HCT116 (cell line): Measurements from ENCODE around the gene HK1. TPM values are rescaled to one million over a fixed set of nuclear protein-coding genes. Genes with fewer than 3 reads are reported as not detected.

Experiments used
- ATAC-seq: fragments of 200-7000 bp; cut with Tn5 transposase; 2 replicates; pipeline ENCODE4 v1.9.1; 2020; ENCODE audit warnings: mild to moderate bottlenecking, moderate library complexity
- BruUV-seq: library from RNA; stranded (reverse); fragments of 400-500 nt; replicated peaks from 2 replicates; lab custom pipeline; 2021; lab: Mats Ljungman, UMichigan
- CTCF ChIA-PET: fragments of 300-600 bp; sonication (Branson Sonifier 250); formaldehyde crosslinking; loops from one replicate; lab custom pipeline; 2021; ENCODE audit warnings: antibody characterized with exemption; lab: Charles Lee
- POLR2A ChIA-PET: fragments of 300-600, 350-600 bp; sonication (Branson Sonifier 250); formaldehyde crosslinking; loops from one replicate; lab custom pipeline; 2021; ENCODE audit warnings: antibody characterized with exemption; lab: Charles Lee
- RAD21 ChIA-PET, 2 experiments: fragments of 300-600 bp; sonication (Branson Sonifier 250); formaldehyde crosslinking; loops; one replicate each; lab custom pipeline; 2023; ENCODE audit warnings: low total read pairs in 2 of 2; ENCODE audit not compliant: uncharacterized antibody in 2 of 2, unreplicated experiment in 2 of 2, low non-redundant PET in 1 of 2; lab: Charles Lee
- DNase-seq: peaks from one replicate; pipeline ENCODE4 v3.0.0-alpha.2; 2010; ENCODE audit warnings: low read depth, low spot score
- H2AFZ ChIP-seq: fragments of 200-600 bp; shearing (Covaris generic), sonication (generic); 2 replicates; pipeline ENCODE4 v1.6.1; 2017; ENCODE audit warnings: low read depth, mixed run types, mixed read lengths, antibody characterized with exemption, low read length; ENCODE audit not compliant: poor library complexity, severe bottlenecking
- H3K27ac ChIP-seq: 2 replicates; pipeline ENCODE4 v1.5.1; 2012; ENCODE audit warnings: low read depth, low read length
- H3K27me3 ChIP-seq: fragments of 200-600 bp; sonication (generic); 2 replicates; pipeline ENCODE4 v1.6.1; 2016; ENCODE audit warnings: mixed run types, low read length, mixed read lengths; ENCODE audit not compliant: insufficient read depth
- H3K36me3 ChIP-seq, 2 experiments: fragments of 200-500 bp in 1 of 2; fragments of 200-600 bp in 1 of 2; sonication (Bioruptor generic) in 1 of 2; sonication (generic) in 1 of 2; 2 replicates each; pipeline versions ENCODE4 v1.5.1 to v1.6.1; 2014 to 2016; ENCODE audit warnings: low read length in 2 of 2, inconsistent platforms in 1 of 2, mixed read lengths in 1 of 2, mixed run types in 1 of 2; ENCODE audit not compliant: insufficient read depth in 2 of 2, control insufficient read depth in 1 of 2
- H3K4me1 ChIP-seq, 2 experiments: fragments of 200-600 bp in 1 of 2; sonication (generic) in 1 of 2; 2 replicates each; pipeline versions ENCODE4 v1.5.1 to v1.6.1; 2012 to 2017; ENCODE audit warnings: low read length in 2 of 2, inconsistent platforms in 1 of 2, mild to moderate bottlenecking in 1 of 2, mixed read lengths in 1 of 2, mixed run types in 1 of 2, moderate library complexity in 1 of 2; ENCODE audit not compliant: insufficient read depth in 2 of 2, control insufficient read depth in 1 of 2
- H3K4me2 ChIP-seq: fragments of 200-600 bp; sonication (generic); 2 replicates; pipeline ENCODE4 v1.6.1; 2017; ENCODE audit warnings: mixed run types, low read length, mixed read lengths
- H3K4me3 ChIP-seq, 2 experiments: fragments of 200-600 bp in 1 of 2; sonication (generic) in 1 of 2; replicated peaks in 1 of 2; 2 replicates each; pipeline ENCODE4 v1.5.1; 2011 to 2016; ENCODE audit warnings: low read length in 2 of 2, control low read depth in 1 of 2, low read depth in 1 of 2, mild to moderate bottlenecking in 1 of 2, mixed read lengths in 1 of 2, mixed run types in 1 of 2
- H3K79me2 ChIP-seq: fragments of 200-600 bp; sonication (generic); 2 replicates; pipeline ENCODE4 v1.6.1; 2017; ENCODE audit warnings: mild to moderate bottlenecking, mixed run types, low read length, moderate library complexity, mixed read lengths; ENCODE audit not compliant: insufficient read depth
- H3K9ac ChIP-seq: fragments of 200-600 bp; sonication (generic); 2 replicates; pipeline ENCODE4 v1.6.1; 2016; ENCODE audit warnings: low read length, mixed read lengths
- H3K9me2 ChIP-seq: fragments of 200-600 bp; sonication (generic), shearing (Covaris generic); 2 replicates; pipeline ENCODE4 v1.6.1; 2017; ENCODE audit warnings: mixed run types, mild to moderate bottlenecking, moderate library complexity; ENCODE audit not compliant: insufficient read depth
- H3K9me3 ChIP-seq, 2 experiments: fragments of 200-500 bp in 1 of 2; fragments of 200-600 bp in 1 of 2; sonication (Bioruptor generic) in 1 of 2; sonication (generic) in 1 of 2; 2 replicates each; pipeline ENCODE4 v1.6.1; 2014 to 2017; ENCODE audit warnings: low read length in 2 of 2, mixed read lengths in 2 of 2, inconsistent platforms in 1 of 2, low read depth in 1 of 2, mild to moderate bottlenecking in 1 of 2, mixed run types in 1 of 2, moderate library complexity in 1 of 2; ENCODE audit not compliant: control insufficient read depth in 1 of 2, insufficient read depth in 1 of 2
- H4K20me1 ChIP-seq: fragments of 200-600 bp; sonication (generic), shearing (Covaris generic); 2 replicates; pipeline ENCODE4 v1.6.1; 2017; ENCODE audit warnings: mixed run types, mild to moderate bottlenecking, moderate library complexity; ENCODE audit not compliant: insufficient read depth
- ATF3 ChIP-seq: IDR thresholded peaks from 2 replicates; pipeline ENCODE4 v1.6.1; 2012
- CBX3 ChIP-seq: IDR thresholded peaks from 2 replicates; pipeline ENCODE4 v1.6.1; 2012; ENCODE audit warnings: low read depth
- CEBPB ChIP-seq: IDR thresholded peaks from 2 replicates; pipeline ENCODE4 v1.6.1; 2012; ENCODE audit warnings: low read depth
- CTCF ChIP-seq, 3 experiments: fragments of 200-600 bp in 1 of 3; sonication (generic) in 1 of 3; IDR thresholded peaks in 2 of 3; conservative IDR thresholded peaks in 1 of 3; 2 replicates each; pipeline ENCODE4 v1.5.1; 2012 to 2017; ENCODE audit warnings: low read depth in 2 of 3, low read length in 2 of 3, antibody characterized with exemption in 1 of 3, borderline replicate concordance in 1 of 3, control low read depth in 1 of 3, mild to moderate bottlenecking in 1 of 3, mixed read lengths in 1 of 3, mixed run types in 1 of 3, moderate library complexity in 1 of 3; ENCODE audit not compliant: insufficient read depth in 1 of 3
- EGR1 ChIP-seq: IDR thresholded peaks from 2 replicates; pipeline ENCODE4 v1.6.1; 2012; ENCODE audit warnings: low read depth
- EZH2 ChIP-seq: fragments of 200-600 bp; sonication (generic); IDR thresholded peaks from 2 replicates; pipeline ENCODE4 v1.6.1; 2017; ENCODE audit warnings: antibody characterized with exemption, mixed run types
- EZH2phosphoT487 ChIP-seq: fragments of 200-600 bp; IDR thresholded peaks from 2 replicates; pipeline ENCODE4 v1.6.1; 2018; ENCODE audit warnings: antibody characterized with exemption, borderline replicate concordance
- JUND ChIP-seq: IDR thresholded peaks from 2 replicates; pipeline ENCODE4 v1.6.1; 2012
- POLR2A ChIP-seq: IDR thresholded peaks from 2 replicates; pipeline ENCODE4 v1.7.0; 2011; ENCODE audit warnings: borderline replicate concordance; ENCODE audit not compliant: insufficient read depth, insufficient read length; ENCODE audit errors: extremely low read depth
- POLR2AphosphoS5 ChIP-seq: IDR thresholded peaks from 2 replicates; pipeline ENCODE4 v1.6.1; 2011; ENCODE audit warnings: mild to moderate bottlenecking, low read depth, low read length, moderate library complexity
- SRF ChIP-seq: IDR thresholded peaks from 2 replicates; pipeline ENCODE4 v1.6.1; 2012; ENCODE audit warnings: low read depth
- ZBTB33 ChIP-seq: IDR thresholded peaks from 2 replicates; pipeline ENCODE4 v1.6.1; 2011; ENCODE audit warnings: mild to moderate bottlenecking, low read length, moderate library complexity; ENCODE audit not compliant: insufficient replicate concordance; ENCODE audit errors: extremely low read depth
- intact Hi-C: fragments of 100-400 bp; cut with micrococcal nuclease; formaldehyde crosslinking; loops from 2 replicates; pipeline ENCODE4 v1.10.0; 2022
- total RNA-seq: library from RNA; stranded (reverse); gene quantifications from one replicate; pipeline ENCODE4 v1.2.1, GENCODE V29; 2021; ENCODE audit not compliant: unreplicated experiment

HK1 gene
- total RNA-seq, 1 experiment from 2014 or later: 50.3 TPM

DNA sequence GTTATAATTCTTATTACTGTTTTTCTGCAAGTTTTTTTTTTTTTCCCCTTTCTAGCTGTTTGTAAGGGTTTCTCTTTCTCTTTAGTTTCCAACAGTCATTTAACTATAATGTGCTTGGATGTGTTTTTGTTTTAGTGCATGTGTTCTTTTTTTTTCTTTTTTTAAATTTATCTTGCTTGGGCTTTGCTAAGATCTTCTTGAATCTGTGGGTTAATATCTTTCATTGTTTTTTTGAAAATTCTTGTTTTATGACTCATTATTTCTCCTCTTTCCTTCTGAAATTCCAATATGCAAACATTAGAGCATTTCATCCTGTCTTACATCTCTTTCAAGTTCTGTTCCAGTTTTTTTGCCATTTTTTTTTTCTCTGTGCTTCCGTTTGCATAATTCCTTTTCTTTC is 5.7 kb upstream of the HK1 start (continued):
- TF ChIP-seq CTCF (IDR thresholded peaks at IDR 0.05 in 2 of 3, conservative IDR thresholded peaks at IDR 0.05 in 1 of 3; ENCODE audit: borderline replicate concordance in 1 of 3, insufficient read depth in 1 of 3, low read depth in 2 of 3, low read length in 2 of 3) (no peak), EZH2 (no peak)
- TF ChIP-seq, all 23 proteins: peak for 0

DNA sequence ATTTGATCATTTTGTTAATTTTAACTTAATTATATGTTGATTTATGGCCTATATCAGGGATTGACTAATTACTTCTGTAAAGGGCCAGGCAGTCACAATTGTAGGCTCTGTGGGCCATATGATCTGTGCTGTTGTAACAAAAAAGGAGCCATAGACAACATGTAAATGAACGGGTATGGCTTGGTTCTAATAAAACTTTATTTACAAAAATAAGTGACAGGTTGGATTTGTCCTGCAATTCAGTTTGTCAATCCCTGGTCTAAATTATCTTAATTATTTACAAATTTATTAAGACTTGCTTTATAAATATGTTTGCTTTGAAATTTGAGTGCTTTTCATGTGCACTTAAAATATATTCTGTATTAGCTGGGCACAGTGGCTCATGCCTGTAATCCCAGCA is 2.9 kb upstream of the HK1 start:
- ChIA-PET CTCF (no interaction called here), POLR2A (no interaction called here), RAD21 (no interaction called here)
- no TSS peak for BruUV-seq
- Histone ChIP-seq H2AFZ (no peak overlapping the region), H3K4me2 (no peak overlapping the region), H3K4me3 (no peak overlapping the region), H4K20me1 (no peaks in the 10 kb centered on the region), H3K9ac (no peak overlapping the region), H3K79me2 (no peaks in the 10 kb centered on the region), H3K9me2 (no peaks in the 10 kb centered on the region), H3K4me1 (no peaks in the 10 kb centered on the region), H3K36me3 (no peaks in the 10 kb centered on the region), H3K27me3 (no peaks in the 10 kb centered on the region), H3K27ac (no peak overlapping the region), H3K9me3 (0 out of 4 replicates have a peak, but pooled peaks cover 3 to 6% of the 10 kb centered on the region in 2 experiments)
- intact Hi-C loops: no loop called here
- TF ChIP-seq EGR1 (no peak), ATF3 (no peak), EZH2phosphoT487 (no peak), JUND (no peak), CBX3 (no peak), CEBPB (no peak), POLR2AphosphoS5 (no peak), POLR2A (no peak), ZBTB33 (no peak), EZH2 (no peak), SRF (no peak)
- ATAC-seq (no peak), DNase-seq (no peak)
